B cell (primary cell): Measurements from ENCODE around the gene STPG3.

ENCODE experiments used
- CTCF ChIP-seq: fragments of 200-600 bp; IDR thresholded peaks from one replicate; pipeline ENCODE4 v1.8.0; 2022; ENCODE audit warnings: antibody characterized with exemption, mild to moderate bottlenecking
- EZH2 ChIP-seq: IDR thresholded peaks from 2 replicates; pipeline ENCODE4 v1.6.1; 2012; ENCODE audit warnings: borderline replicate concordance, low read depth, mild to moderate bottlenecking, moderate library complexity, low read length; ENCODE audit not compliant: insufficient read depth, poor library complexity, severe bottlenecking

DNA sequence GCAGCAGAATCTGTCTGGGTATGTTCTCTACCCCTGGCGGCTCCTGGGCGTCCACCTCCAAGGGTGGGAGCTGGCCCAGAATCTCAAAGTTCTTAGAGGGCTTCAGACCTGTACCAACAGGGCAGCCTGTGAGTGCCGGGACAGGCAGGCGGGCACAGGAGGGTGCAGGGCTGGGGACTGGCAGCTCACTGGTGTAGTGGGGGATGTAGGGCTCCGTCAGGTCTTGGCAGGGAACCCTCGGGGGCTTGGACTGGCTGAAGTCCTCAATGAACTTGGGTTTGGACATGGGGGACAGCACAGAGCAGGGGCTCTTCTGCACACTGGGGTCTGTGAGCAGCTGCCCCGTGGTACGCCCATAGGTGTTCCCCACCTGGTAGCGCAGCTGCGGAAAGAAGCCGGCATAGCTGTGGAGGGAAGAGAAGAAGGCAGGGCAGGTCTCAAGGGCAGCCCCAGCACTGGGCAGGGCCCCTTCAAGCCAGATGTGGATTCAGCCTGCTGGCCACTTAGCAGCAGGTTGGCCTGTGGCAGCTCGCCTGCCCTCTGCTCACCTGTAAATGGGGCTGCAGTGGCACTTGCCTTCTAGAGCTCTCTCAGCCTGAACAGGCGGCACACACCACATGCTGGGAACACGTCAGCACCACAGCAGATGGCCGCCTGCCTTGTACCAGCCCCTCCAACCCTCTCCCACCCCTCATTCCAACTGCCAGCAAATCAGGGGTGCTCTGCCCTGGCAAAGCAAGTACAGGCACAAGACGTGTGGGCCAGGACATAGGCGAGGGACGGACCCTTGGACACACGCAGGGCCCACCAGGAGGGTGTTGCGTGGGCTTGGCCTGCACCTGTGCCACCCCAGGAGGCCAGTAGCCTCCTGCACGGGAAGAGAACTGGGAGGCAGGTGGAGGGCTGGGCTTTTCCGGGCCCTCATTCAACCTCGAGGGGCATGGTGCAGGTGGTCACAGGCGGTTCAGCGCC is 5.3 kb upstream of the STPG3 start:
- TF ChIP-seq CTCF (no peak), EZH2 (no peak)
